Vagina (tissue), 2 donors: Measurements from ENCODE around the gene JAM3. TPM values are rescaled to one million over a fixed set of nuclear protein-coding genes. Genes with fewer than 3 reads are reported as not detected.

Source experiments
- DNase-seq, 2 donors: peaks; one replicate each; pipeline ENCODE4 v3.0.0-alpha.2; 2017; ENCODE audit errors: extremely low spot score in 2 of 2
- H3K27ac ChIP-seq: fragments of 200-600 bp; sonication (generic); one replicate; pipeline ENCODE4 v1.5.1; 2019
- H3K27me3 ChIP-seq: fragments of 200-600 bp; sonication (generic); one replicate; pipeline ENCODE4 v1.5.1; 2019
- H3K36me3 ChIP-seq, 2 donors: fragments of 200-600 bp; sonication (generic); one replicate each; pipeline ENCODE4 v1.5.1; 2017 to 2019
- H3K4me1 ChIP-seq: fragments of 200-600 bp; sonication (generic); one replicate; pipeline ENCODE4 v1.5.1; 2019
- H3K4me3 ChIP-seq, 2 donors: fragments of 200-600 bp; sonication (generic); 1 replicate in 1 of 2; 2 replicates in 1 of 2; pipeline ENCODE4 v1.5.1; 2016 to 2019
- H3K9me3 ChIP-seq: fragments of 200-600 bp; sonication (generic); one replicate; pipeline ENCODE4 v1.5.1; 2019
- POLR2A ChIP-seq, 2 donors: fragments of 450-650 bp; IDR thresholded peaks; one replicate each; pipeline ENCODE4 v1.6.1; 2017; ENCODE audit warnings: antibody characterized with exemption in 2 of 2, mild to moderate bottlenecking in 2 of 2, moderate library complexity in 2 of 2
- POLR2AphosphoS5 ChIP-seq, 2 donors: sonication (generic); formaldehyde crosslinking; IDR thresholded peaks; one replicate each; pipeline ENCODE4 v1.9.0; 2017; ENCODE audit warnings: antibody characterized with exemption in 2 of 2, mild to moderate bottlenecking in 2 of 2, low read depth in 1 of 2; ENCODE audit not compliant: insufficient read depth in 1 of 2
- intact Hi-C: fragments of 100-400 bp; cut with DNase I; formaldehyde crosslinking; loops from one replicate; pipeline ENCODE4 v1.15.1; 2023
- total RNA-seq: library from RNA; depleted of rRNA; stranded (reverse); fragments of >200 nt; gene quantifications from one replicate; pipeline ENCODE4 v1.2.3, GENCODE V29; 2016
- TF ChIP-seq, protein P1 (sequence below), 3 experiments: fragments of 450-650 bp in 2 of 3; fragments of 200-600 bp in 1 of 3; sonication (generic) in 1 of 3; IDR thresholded peaks; one replicate each; pipeline ENCODE4 v1.5.1; 2017 to 2019; ENCODE audit warnings: antibody characterized with exemption in 3 of 3, mild to moderate bottlenecking in 2 of 3, moderate library complexity in 2 of 3

JAM3 gene
- total RNA-seq, 1 donor from 2014 or later: 31.7 TPM

DNA sequence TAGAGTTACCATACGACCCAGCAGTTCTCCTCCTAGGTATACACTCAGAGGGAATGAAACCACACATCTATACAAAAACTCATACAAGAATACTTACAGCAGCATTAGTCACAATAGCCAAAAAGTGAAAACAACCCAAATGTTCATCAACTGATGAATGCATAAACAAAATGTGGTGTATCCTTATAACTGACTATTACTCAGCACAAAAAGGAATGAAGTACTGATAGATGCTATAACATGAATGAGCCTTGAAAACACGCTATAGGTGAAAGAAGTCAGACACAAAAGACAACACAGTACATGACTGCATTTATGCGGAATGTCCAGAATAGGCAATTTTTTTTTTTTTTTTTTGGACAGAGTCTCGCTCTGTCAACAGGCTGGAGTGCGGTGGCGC, 131.8 kb downstream of the JAM3 start:
- H3K4me1 ChIP-seq: no peaks in the 10 kb centered on the region
- H3K9me3 ChIP-seq: no peaks in the 10 kb centered on the region
- no peak for DNase-seq

More for the DNA sequence above, 131.8 kb downstream of the JAM3 start:
- Histone ChIP-seq H3K36me3 (peaks cover 0 to 34% of the 10 kb centered on the region in 2 donors), H3K4me3 (no peak overlapping the region), H3K27me3 (no peaks in the 10 kb centered on the region), H3K27ac (no peak overlapping the region)
- intact Hi-C loops: no loop called here
- no peak for TF ChIP-seq POLR2A (IDR thresholded peaks at IDR 0.05)
- no peak for TF ChIP-seq POLR2AphosphoS5 (IDR thresholded peaks at IDR 0.05; ENCODE audit: insufficient read depth in 1 of 2, low read depth in 1 of 2)
- TF ChIP-seq, protein P1, sequence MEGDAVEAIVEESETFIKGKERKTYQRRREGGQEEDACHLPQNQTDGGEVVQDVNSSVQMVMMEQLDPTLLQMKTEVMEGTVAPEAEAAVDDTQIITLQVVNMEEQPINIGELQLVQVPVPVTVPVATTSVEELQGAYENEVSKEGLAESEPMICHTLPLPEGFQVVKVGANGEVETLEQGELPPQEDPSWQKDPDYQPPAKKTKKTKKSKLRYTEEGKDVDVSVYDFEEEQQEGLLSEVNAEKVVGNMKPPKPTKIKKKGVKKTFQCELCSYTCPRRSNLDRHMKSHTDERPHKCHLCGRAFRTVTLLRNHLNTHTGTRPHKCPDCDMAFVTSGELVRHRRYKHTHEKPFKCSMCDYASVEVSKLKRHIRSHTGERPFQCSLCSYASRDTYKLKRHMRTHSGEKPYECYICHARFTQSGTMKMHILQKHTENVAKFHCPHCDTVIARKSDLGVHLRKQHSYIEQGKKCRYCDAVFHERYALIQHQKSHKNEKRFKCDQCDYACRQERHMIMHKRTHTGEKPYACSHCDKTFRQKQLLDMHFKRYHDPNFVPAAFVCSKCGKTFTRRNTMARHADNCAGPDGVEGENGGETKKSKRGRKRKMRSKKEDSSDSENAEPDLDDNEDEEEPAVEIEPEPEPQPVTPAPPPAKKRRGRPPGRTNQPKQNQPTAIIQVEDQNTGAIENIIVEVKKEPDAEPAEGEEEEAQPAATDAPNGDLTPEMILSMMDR (IDR thresholded peaks at IDR 0.05): no peak

Other genes with a start within 250 kb of the JAM3 start
- not detected for gene SPATA19, start 223.6 kb upstream of the JAM3 start, total RNA-seq
- 10.1 TPM for gene IGSF9B, start 112.1 kb upstream of the JAM3 start, total RNA-seq
- 18.4 TPM for gene NCAPD3, start 154.9 kb downstream of the JAM3 start, total RNA-seq
- gene VPS26B, start 155.6 kb downstream of the JAM3 start, total RNA-seq: 36.1 TPM
- 39.8 TPM for gene THYN1, start 184.3 kb downstream of the JAM3 start, total RNA-seq
- gene ACAD8, start 184.5 kb downstream of the JAM3 start, total RNA-seq: 31.9 TPM
- 2.2 TPM for gene GLB1L3, start 207.3 kb downstream of the JAM3 start, total RNA-seq